ENCODE results near the gene DNM3.

GRCh38 chr1:171984262-171984661, 143.0 kb downstream of the DNM3 start:
- TF ChIP-seq, protein P1, sequence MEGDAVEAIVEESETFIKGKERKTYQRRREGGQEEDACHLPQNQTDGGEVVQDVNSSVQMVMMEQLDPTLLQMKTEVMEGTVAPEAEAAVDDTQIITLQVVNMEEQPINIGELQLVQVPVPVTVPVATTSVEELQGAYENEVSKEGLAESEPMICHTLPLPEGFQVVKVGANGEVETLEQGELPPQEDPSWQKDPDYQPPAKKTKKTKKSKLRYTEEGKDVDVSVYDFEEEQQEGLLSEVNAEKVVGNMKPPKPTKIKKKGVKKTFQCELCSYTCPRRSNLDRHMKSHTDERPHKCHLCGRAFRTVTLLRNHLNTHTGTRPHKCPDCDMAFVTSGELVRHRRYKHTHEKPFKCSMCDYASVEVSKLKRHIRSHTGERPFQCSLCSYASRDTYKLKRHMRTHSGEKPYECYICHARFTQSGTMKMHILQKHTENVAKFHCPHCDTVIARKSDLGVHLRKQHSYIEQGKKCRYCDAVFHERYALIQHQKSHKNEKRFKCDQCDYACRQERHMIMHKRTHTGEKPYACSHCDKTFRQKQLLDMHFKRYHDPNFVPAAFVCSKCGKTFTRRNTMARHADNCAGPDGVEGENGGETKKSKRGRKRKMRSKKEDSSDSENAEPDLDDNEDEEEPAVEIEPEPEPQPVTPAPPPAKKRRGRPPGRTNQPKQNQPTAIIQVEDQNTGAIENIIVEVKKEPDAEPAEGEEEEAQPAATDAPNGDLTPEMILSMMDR (conservative IDR thresholded peaks at IDR 0.05; ENCODE audit: low read depth in 2 of 2), result no peak
- TF ChIP-seq POLR2AphosphoS5 (IDR thresholded peaks at IDR 0.05; ENCODE audit: low read depth), result no peak
